Suprapubic skin (tissue), 3 donors: ENCODE results near the gene TGFBR3L.

Experiments
- CTCF ChIP-seq, 2 donors: fragments of 200-600 bp in 1 of 2; fragments of 450-650 bp in 1 of 2; sonication (generic) in 1 of 2; IDR thresholded peaks; one replicate each; pipeline ENCODE4 v1.5.1; 2016 to 2019; ENCODE audit warnings: antibody characterized with exemption in 2 of 2, mild to moderate bottlenecking in 1 of 2, moderate library complexity in 1 of 2
- POLR2A ChIP-seq, 2 donors: fragments of 450-650 bp; IDR thresholded peaks; one replicate each; pipeline ENCODE4 v1.6.1; 2017; ENCODE audit warnings: antibody characterized with exemption in 2 of 2, mild to moderate bottlenecking in 2 of 2, moderate library complexity in 2 of 2

GRCh38 chr19:7968008-7968795 is 53.6 kb downstream of the TGFBR3L start:
- TF ChIP-seq CTCF (IDR thresholded peaks at IDR 0.05) (no peak), POLR2A (IDR thresholded peaks at IDR 0.05) (no peak)
